Adrenal gland (tissue), 5 donors: ENCODE measurements around the gene PCDH20.

Experiments used
- CTCF ChIP-seq, 6 experiments: fragments of 450-650 bp in 4 of 6; fragments of 200-600 bp in 2 of 6; sonication (generic) in 1 of 6; IDR thresholded peaks; 1 replicate in 5 of 6; 2 replicates in 1 of 6; pipeline versions ENCODE4 v1.5.1 to v1.8.0; 2016 to 2021; ENCODE audit warnings: antibody characterized with exemption in 6 of 6, mild to moderate bottlenecking in 2 of 6, moderate library complexity in 1 of 6
- POLR2A ChIP-seq, 2 donors: fragments of 450-650 bp; IDR thresholded peaks; one replicate each; pipeline ENCODE4 v1.6.1; 2017; ENCODE audit warnings: antibody characterized with exemption in 2 of 2, mild to moderate bottlenecking in 2 of 2, moderate library complexity in 1 of 2
- donor health status: DM: no; HTN: no; CAD: no.

- TF ChIP-seq POLR2A (IDR thresholded peaks at IDR 0.05): no peak
- TF ChIP-seq CTCF (IDR thresholded peaks at IDR 0.05): no peak
Observed at GRCh38 chr13:61370520-61370919, 45.1 kb downstream of the PCDH20 start.
